IPS DF 6.9 (cell line): Measurements from ENCODE around the gene PRKAB1.
"Not testable (repeated sequence)": the region's sequence is repeated elsewhere in the genome, so short reads cannot be mapped to it uniquely, and the experiment has no call there.

Source experiments
- DNase-seq: peaks from one replicate; pipeline ENCODE4 v3.0.0-alpha.2; 2013; ENCODE audit warnings: low read depth, low spot score
- H3K27ac ChIP-seq: one replicate; pipeline ENCODE4 v1.5.1; 2013; ENCODE audit warnings: low read length, control low read depth
- H3K27me3 ChIP-seq: 2 replicates; pipeline ENCODE4 v1.6.1; 2013; ENCODE audit warnings: mild to moderate bottlenecking, low read length; ENCODE audit not compliant: control insufficient read depth, insufficient read depth
- H3K36me3 ChIP-seq: 2 replicates; pipeline ENCODE4 v1.6.1; 2013; ENCODE audit warnings: low read length; ENCODE audit not compliant: control insufficient read depth, insufficient read depth
- H3K4me1 ChIP-seq: 2 replicates; pipeline ENCODE4 v1.6.1; 2013; ENCODE audit warnings: low read length; ENCODE audit not compliant: control insufficient read depth, insufficient read depth
- H3K4me3 ChIP-seq: 2 replicates; pipeline ENCODE4 v1.5.1; 2013; ENCODE audit warnings: mild to moderate bottlenecking, low read length
- H3K9me3 ChIP-seq: 2 replicates; pipeline ENCODE4 v1.6.1; 2013; ENCODE audit warnings: low read length, inconsistent platforms; ENCODE audit not compliant: control insufficient read depth, insufficient read depth
- WGBS: extraction: QIAGEN DNeasy Blood & Tissue Kit; methylation state at CpG from one replicate; pipeline ENCODE4 v1.1.7; 2013; ENCODE audit warnings: mixed read lengths, missing lambda C conversion rate; ENCODE audit not compliant: insufficient read length, insufficient coverage; 5-methylcytosine and 5-hydroxymethylcytosine counted together

Gene PRKAB1, protein sequence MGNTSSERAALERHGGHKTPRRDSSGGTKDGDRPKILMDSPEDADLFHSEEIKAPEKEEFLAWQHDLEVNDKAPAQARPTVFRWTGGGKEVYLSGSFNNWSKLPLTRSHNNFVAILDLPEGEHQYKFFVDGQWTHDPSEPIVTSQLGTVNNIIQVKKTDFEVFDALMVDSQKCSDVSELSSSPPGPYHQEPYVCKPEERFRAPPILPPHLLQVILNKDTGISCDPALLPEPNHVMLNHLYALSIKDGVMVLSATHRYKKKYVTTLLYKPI

DNA sequence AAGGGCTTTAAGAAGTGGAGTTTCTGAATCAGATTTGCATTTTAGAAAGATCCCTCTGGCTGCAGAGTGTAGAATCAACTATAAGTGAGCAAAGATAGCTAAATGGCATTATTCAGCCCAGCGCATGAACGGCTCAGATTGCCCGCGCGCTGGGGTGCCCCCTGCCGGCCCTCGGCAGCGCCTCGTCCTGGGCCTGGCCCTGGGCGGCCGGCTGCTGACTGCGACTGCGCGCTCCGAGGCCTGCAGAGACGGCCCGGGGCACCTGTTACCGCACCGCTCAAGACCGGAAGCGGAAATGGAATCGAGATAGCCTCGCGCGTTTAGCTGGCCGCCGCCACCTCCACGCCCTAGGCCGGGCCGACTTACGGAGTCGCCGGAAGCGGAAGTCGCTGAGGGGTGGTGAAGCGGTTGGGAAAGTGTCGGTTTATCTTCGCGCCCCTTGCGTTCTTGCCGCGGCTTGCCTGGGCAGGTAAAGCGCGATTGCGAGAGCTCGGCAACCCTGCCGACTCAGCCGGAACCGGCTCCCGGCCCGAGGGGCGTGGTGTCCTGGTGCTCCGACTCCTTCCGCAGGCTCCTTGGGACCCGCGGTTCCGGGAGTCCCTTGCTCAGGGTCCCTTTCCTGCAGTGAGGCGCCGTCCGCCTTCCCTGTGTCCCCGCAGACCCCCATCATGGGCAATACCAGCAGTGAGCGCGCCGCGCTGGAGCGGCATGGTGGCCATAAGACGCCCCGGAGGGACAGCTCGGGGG lies at the start of gene PRKAB1:
PRKAB1 (plus strand) TSS at position 557 of the 747 bp plus-strand sequence; CDS start at position 669, 112 bp downstream.
- Histone ChIP-seq H3K27ac (no peak within 1 kb of the TSS), H3K36me3 (no peaks in the 10 kb centered on the region), H3K27me3 (no peaks in the 10 kb centered on the region), H3K4me3 (peak within 1 kb of the TSS; percentile 90), H3K9me3 (no peaks in the 10 kb centered on the region), H3K4me1 (no peaks in the 10 kb centered on the region)
- DNase-seq, result peak; percentile 93
- no CpG with 5 or more reads among the region's 69 CpGs for whole genome bisulfite sequencing

DNA sequence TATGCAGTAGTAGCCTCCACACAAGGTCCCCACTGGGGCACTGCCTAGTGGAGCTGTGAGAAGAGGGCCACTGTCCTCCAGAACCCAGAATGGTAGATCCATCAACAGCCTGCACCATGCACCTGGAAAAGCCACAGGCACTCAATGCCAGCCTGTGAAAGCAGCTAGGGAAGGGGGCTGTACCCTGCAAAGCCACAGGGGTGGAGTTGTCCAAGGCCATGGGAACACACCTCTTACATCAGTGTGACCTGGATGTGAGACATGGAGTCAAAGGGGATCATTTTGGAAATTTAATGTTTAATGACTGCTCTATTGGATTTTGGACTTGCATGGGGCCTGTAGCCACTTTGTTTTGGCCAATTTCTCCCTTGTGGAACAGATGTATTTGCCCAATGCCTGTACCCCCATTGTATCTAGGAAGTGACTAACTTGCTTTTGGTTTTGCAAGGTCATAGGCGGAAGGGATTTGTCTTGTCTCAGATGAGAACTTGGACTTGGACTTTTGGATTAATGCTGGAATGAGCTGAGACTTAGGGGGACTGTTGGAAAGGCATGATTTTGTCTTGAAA lies 49.5 kb upstream of the PRKAB1 start:
- no CpG with 5 or more reads among the region's 1 CpG for WGBS
- not testable (repeated sequence) for H3K9me3 ChIP-seq, H3K4me1 ChIP-seq, H3K27me3 ChIP-seq, H3K4me3 ChIP-seq, H3K27ac ChIP-seq, H3K36me3 ChIP-seq, DNase-seq

DNA sequence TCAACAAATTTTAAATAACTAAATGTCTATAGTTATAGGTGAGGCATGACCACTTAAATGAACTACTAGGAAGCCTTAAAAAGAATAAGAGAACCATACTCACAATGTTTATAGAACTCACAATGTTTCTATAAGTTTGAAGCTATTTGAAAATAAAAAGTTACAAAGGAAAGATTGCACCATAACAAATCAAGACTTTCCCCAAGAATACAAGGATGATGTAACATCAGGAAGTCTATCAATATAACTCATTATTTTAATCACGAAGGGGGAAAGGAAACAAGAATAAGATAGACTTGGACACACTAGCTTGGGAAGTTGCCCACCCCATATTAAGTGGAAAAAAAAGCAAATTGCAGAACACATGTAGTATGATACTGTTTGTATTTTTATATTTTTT lies 47.4 kb upstream of the PRKAB1 start:
- Histone ChIP-seq H3K4me3 (no peak overlapping the region), H3K36me3 (no peaks in the 10 kb centered on the region), H3K27ac (no peak overlapping the region), H3K9me3 (no peaks in the 10 kb centered on the region), H3K4me1 (no peaks in the 10 kb centered on the region), H3K27me3 (no peaks in the 10 kb centered on the region)
- DNase-seq, result no peak
- no CpG with 5 or more reads among the region's 1 CpG for WGBS

DNA sequence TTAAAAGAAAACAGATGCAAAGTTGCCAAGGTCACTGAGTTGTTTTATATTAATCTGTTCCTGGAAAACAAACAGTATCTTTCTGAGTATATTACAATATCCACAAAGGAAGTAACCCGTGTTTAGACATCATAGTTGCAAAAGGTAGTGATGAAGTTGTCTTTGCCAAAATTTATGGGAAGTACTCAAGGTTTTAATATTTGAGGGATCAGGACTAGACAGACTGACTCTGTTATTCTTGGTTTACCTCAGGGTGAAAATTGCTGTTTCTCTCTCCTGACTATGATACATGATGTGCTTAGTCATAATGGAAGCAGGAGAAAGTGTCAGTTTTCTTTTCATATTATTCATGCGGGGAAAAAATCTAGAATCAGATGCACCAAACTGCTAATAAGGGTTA lies 46.1 kb upstream of the PRKAB1 start:
- no peak overlapping the region for H3K4me3 ChIP-seq
- no CpG with 5 or more reads among the region's 2 CpGs for WGBS
- H3K4me1 ChIP-seq, result no peaks in the 10 kb centered on the region
- no peak overlapping the region for H3K27ac ChIP-seq
- no peaks in the 10 kb centered on the region for H3K36me3 ChIP-seq
- H3K27me3 ChIP-seq, result no peaks in the 10 kb centered on the region
- no peak for DNase-seq
- H3K9me3 ChIP-seq, result no peaks in the 10 kb centered on the region

DNA sequence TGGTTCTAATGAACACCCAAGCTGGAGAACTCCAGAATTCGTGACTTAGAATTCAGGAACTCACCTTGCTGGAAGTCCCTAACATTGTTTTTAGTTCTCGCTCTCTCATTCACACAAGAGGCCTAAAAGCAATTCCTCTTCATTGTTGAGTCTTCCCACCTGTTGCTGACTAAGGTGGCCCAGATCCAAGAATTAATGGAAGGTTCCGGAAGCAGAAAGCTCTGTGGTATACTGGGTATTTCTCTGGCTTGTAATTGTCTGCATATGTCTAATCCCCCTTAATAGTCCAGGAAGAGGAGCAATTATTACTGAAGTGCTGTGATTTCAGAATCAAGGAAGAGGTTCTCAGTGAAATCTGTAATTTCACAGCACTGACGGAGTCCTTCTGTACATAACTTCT lies 43.0 kb upstream of the PRKAB1 start:
- Histone ChIP-seq H3K36me3 (no peaks in the 10 kb centered on the region), H3K27me3 (no peaks in the 10 kb centered on the region), H3K27ac (no peak overlapping the region), H3K4me1 (no peaks in the 10 kb centered on the region), H3K4me3 (no peak overlapping the region), H3K9me3 (no peaks in the 10 kb centered on the region)
- no CpG with 5 or more reads among the region's 4 CpGs for WGBS
- DNase-seq, result no peak

DNA sequence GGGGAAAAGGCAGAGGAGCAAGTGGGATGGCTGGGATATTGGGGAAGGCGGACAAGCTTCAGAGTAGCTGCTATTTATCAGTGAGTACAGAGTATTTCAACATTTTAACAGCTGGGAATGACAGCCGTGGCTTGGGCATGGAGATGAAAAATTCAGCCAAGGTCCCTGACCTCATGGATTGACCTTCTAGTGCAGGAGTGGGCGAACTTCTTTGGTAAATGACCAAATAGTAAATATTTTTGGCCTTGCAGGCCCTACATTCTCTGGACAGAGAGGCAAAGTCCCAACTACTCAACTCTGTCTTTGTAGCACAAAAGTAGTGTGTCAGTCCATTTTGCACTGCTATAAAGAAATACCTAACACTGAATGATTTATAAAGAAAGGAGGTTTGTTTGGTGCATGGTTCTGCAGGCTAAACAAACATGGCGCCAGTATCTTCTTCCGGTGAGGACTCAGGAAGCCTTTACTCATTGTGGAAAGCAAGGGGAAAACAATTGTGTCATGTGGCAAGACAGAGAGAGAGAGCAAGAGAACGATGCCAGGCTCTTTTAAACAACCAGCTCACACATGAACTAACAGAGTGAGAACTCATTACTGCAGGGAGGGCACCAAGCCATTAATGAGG lies 40.8 kb upstream of the PRKAB1 start:
- no CpG with 5 or more reads among the region's 6 CpGs for WGBS
- H3K36me3 ChIP-seq, result no peaks in the 10 kb centered on the region

DNA sequence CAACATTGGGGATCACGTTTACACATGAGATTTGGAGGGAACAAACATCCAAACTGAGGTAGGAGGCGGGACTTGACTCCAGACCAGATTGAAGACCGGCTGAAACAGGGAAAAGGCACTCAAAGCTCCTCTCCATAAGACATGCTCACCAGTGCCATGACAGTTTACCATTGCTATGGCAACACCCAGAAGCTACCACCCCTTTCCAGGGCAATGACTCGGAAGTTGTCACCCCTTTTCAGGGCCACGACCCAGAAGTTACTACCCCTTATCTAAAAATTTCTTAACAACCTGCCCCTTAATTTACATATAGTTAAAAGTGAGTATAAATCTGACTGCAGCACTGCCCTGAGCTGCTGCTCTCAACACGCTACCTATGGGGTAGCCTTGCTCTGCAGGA lies 40.2 kb upstream of the PRKAB1 start:
- no peak overlapping the region for H3K4me3 ChIP-seq
- no peaks in the 10 kb centered on the region for H3K4me1 ChIP-seq
- no peaks in the 10 kb centered on the region for H3K36me3 ChIP-seq
- H3K27ac ChIP-seq, result no peak overlapping the region
- no peaks in the 10 kb centered on the region for H3K9me3 ChIP-seq
- no CpG with 5 or more reads among the region's 6 CpGs for WGBS
- H3K27me3 ChIP-seq, result no peaks in the 10 kb centered on the region
- DNase-seq, result no peak

More for the DNA sequence above, 40.8 kb upstream of the PRKAB1 start:
- Histone ChIP-seq H3K9me3 (no peaks in the 10 kb centered on the region), H3K4me1 (no peaks in the 10 kb centered on the region), H3K27ac (no peak overlapping the region), H3K27me3 (no peaks in the 10 kb centered on the region), H3K4me3 (no peak overlapping the region)
- no peak for DNase-seq

DNA sequence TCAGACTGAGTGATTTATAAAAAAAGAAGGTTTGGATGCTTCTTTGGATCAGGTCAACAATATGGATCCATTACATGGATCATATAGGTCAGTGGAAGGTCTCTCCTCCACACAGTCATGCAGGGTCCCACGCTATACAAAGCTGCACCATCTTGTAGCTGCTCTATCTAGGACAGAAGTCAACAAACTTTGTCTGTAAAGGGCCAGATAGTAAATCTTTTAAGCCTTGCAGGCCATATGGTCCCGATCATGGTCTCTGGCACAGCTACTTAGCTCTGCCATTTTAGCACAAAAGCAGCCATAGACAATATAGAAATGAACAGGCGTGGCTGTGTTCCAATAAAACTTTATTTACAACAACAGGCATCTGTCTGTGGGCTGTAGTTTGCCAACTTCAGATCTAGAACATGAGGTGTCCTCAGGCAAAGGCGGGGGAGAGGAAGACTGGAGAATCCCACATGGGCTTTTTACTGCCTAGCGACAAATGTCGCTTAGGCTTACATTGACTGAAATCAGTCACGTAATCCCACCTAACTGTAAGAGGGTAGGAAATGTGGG lies 37.6 kb upstream of the PRKAB1 start:
- no CpG with 5 or more reads among the region's 7 CpGs for WGBS
- Histone ChIP-seq H3K9me3 (no peaks in the 10 kb centered on the region), H3K27ac (no peak overlapping the region)

DNA sequence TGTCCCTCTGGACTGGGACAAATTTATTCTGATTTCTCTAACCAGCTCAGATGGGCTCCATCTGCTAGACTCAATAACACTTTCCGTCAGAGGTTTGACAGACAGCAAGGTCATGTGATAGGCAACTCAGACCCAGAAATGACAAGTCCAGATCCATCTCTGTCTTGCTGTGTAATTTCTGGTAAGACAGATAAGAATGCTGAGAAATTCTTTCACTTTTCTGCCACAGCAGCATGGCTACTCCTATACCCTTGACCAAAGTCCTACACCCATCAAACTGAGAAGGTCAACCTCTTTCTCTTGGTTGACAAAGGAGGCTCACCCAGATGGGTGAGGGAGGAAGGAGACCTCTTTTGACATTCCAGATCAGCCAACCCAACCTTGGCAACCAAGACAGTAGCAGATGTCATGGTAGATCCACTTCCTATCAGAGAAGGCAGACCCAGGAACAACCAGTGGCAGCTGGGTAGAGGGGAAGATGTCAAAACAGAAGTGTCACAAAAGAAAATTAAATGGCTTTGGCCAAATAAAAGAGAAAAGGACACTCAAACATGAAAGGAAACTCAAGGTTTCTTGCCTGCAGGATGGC lies 36.9 kb upstream of the PRKAB1 start:
- no peaks in the 10 kb centered on the region for H3K27me3 ChIP-seq
- no CpG with 5 or more reads among the region's 1 CpG for WGBS
- H3K36me3 ChIP-seq, result no peaks in the 10 kb centered on the region
- H3K4me1 ChIP-seq, result no peaks in the 10 kb centered on the region
- no peaks in the 10 kb centered on the region for H3K9me3 ChIP-seq
- H3K27ac ChIP-seq, result no peak overlapping the region
- no peak overlapping the region for H3K4me3 ChIP-seq
- no peak for DNase-seq

More for the DNA sequence above, 37.6 kb upstream of the PRKAB1 start:
- H3K27me3 ChIP-seq, result no peaks in the 10 kb centered on the region
- H3K4me3 ChIP-seq, result no peak overlapping the region
- no peaks in the 10 kb centered on the region for H3K4me1 ChIP-seq
- H3K36me3 ChIP-seq, result no peaks in the 10 kb centered on the region
- no peak for DNase-seq
